ENCODE measurements around the gene GOSR2. TPM values are rescaled to one million over a fixed set of nuclear protein-coding genes. Genes with fewer than 3 reads are reported as not detected.

The GOSR2 gene
- total and polyA plus RNA-seq, 9 of the 15 experiments (the other 6 are each of a cell fraction or from before 2014, with no cell fraction given) = 32.7 to 96.3 (median 48.9) TPM

DNA sequence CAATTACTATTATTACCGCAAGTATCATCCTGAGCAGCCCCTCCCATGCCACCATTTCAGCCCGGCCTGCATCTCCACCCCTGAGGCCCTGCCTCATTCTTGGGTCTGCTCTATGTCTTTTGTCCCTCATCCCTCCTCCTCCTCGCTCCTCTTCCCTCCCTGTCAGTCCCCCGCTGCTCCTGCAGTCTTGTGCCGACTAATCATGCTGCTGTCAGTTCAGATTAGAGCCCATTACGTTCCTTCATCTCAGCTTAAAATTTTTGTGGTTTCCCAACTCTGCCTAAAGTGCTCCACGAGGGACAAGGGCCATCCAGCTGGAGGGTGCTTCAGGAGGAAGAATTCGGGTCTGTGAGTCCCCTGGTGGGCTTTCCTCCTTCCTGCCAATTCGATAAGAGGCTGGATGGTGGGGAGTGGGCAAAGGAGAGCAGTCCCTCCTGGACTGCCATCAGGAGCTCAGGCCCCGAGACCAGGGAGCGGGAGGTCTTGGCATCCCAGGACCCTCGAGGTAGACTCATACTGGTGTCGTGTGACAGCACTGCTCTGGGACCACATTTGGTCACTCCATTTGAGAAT is 32.9 kb upstream of the GOSR2 start (continued):
- TF ChIP-seq, protein P1, sequence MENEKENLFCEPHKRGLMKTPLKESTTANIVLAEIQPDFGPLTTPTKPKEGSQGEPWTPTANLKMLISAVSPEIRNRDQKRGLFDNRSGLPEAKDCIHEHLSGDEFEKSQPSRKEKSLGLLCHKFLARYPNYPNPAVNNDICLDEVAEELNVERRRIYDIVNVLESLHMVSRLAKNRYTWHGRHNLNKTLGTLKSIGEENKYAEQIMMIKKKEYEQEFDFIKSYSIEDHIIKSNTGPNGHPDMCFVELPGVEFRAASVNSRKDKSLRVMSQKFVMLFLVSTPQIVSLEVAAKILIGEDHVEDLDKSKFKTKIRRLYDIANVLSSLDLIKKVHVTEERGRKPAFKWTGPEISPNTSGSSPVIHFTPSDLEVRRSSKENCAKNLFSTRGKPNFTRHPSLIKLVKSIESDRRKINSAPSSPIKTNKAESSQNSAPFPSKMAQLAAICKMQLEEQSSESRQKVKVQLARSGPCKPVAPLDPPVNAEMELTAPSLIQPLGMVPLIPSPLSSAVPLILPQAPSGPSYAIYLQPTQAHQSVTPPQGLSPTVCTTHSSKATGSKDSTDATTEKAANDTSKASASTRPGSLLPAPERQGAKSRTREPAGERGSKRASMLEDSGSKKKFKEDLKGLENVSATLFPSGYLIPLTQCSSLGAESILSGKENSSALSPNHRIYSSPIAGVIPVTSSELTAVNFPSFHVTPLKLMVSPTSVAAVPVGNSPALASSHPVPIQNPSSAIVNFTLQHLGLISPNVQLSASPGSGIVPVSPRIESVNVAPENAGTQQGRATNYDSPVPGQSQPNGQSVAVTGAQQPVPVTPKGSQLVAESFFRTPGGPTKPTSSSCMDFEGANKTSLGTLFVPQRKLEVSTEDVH (IDR thresholded peaks at IDR 0.05; ENCODE audit: low read depth, partially characterized antibody) = no peak
- no peak for TF ChIP-seq NR2C1 (IDR thresholded peaks at IDR 0.05)
- no peak for TF ChIP-seq NR2C1 (tag; IDR thresholded peaks at IDR 0.05)
- TF ChIP-seq PHF21A (IDR thresholded peaks at IDR 0.05; ENCODE audit: borderline replicate concordance, low read depth) = no peak
- 0 out of 4 replicates have a peak, but pooled peaks of 1 of the 2 experiments have one; percentile 56 for TF ChIP-seq TEAD1 (CRISPR knock-in tag; IDR thresholded peaks at IDR 0.05)
- no peak for TF ChIP-seq CEBPG (CRISPR knock-in tag; IDR thresholded peaks at IDR 0.05)
- TF ChIP-seq CEBPG (tag; conservative IDR thresholded peaks at IDR 0.05 in 1 of 2, IDR thresholded peaks at IDR 0.05 in 1 of 2) = no peak
- TF ChIP-seq CBFA2T2 (conservative IDR thresholded peaks at IDR 0.05) = peak; percentile 45; the same call in 1 of the 2 replicates
- peak; percentile 68 for TF ChIP-seq TCF3 (CRISPR knock-in tag; IDR thresholded peaks at IDR 0.05)
- TF ChIP-seq DMBX1 (CRISPR knock-in tag; IDR thresholded peaks at IDR 0.05; ENCODE audit: borderline replicate concordance) = peak; percentile 59; the same call in 1 of the 2 replicates
- no peak for TF ChIP-seq FOSL1 (tag; conservative IDR thresholded peaks at IDR 0.05)
- no peak for TF ChIP-seq GATA2 (CRISPR knock-in tag; IDR thresholded peaks at IDR 0.05)
